GM23248 (cell line): ENCODE data around the gene ZDHHC20. TPM values are rescaled to one million over a fixed set of nuclear protein-coding genes. Genes with fewer than 3 reads are reported as not detected.

Experiments used
- DNase-seq: peaks from one replicate; pipeline ENCODE4 v3.0.0-alpha.2; 2015
- H2AFZ ChIP-seq: fragments of 200-600 bp; sonication (generic); 2 replicates; pipeline ENCODE4 v1.6.1; 2016; ENCODE audit warnings: antibody characterized with exemption
- H3F3A ChIP-seq: fragments of 200-600 bp; sonication (generic); 2 replicates; pipeline ENCODE4 v1.6.1; 2016; ENCODE audit warnings: mild to moderate bottlenecking, antibody characterized with exemption, mixed run types; ENCODE audit not compliant: insufficient read depth
- H3K27ac ChIP-seq: fragments of 200-600 bp; sonication (generic); 2 replicates; pipeline ENCODE4 v1.5.1; 2016; ENCODE audit warnings: mild to moderate bottlenecking
- H3K27me3 ChIP-seq: fragments of 200-600 bp; sonication (generic); replicated peaks from 2 replicates; pipeline ENCODE4 v1.6.1; 2016; ENCODE audit warnings: mild to moderate bottlenecking; ENCODE audit not compliant: insufficient read depth
- H3K36me3 ChIP-seq: fragments of 200-600 bp; sonication (generic); 2 replicates; pipeline ENCODE4 v1.6.1; 2016; ENCODE audit warnings: low read depth, mild to moderate bottlenecking
- H3K4me1 ChIP-seq: fragments of 200-600 bp; sonication (generic); 2 replicates; pipeline ENCODE4 v1.6.1; 2016; ENCODE audit warnings: mild to moderate bottlenecking; ENCODE audit not compliant: insufficient read depth
- H3K4me2 ChIP-seq: fragments of 200-600 bp; sonication (generic); one replicate; pipeline ENCODE4 v1.6.1; 2016; ENCODE audit warnings: mild to moderate bottlenecking; ENCODE audit not compliant: unreplicated experiment
- H3K4me3 ChIP-seq: fragments of 200-600 bp; sonication (generic); 2 replicates; pipeline ENCODE4 v1.5.1; 2016; ENCODE audit warnings: mild to moderate bottlenecking
- H3K79me2 ChIP-seq: fragments of 200-600 bp; sonication (generic); 2 replicates; pipeline ENCODE4 v1.6.1; 2016; ENCODE audit warnings: mild to moderate bottlenecking; ENCODE audit not compliant: insufficient read depth
- H3K9ac ChIP-seq: fragments of 200-600 bp; sonication (generic); 2 replicates; pipeline ENCODE4 v1.6.1; 2016; ENCODE audit warnings: mild to moderate bottlenecking
- H3K9me2 ChIP-seq: fragments of 200-600 bp; sonication (generic); 2 replicates; pipeline ENCODE4 v1.6.1; 2016; ENCODE audit warnings: mixed run types, mild to moderate bottlenecking, moderate library complexity; ENCODE audit not compliant: insufficient read depth
- H3K9me3 ChIP-seq: fragments of 200-600 bp; sonication (generic); one replicate; pipeline ENCODE4 v1.6.1; 2017; ENCODE audit warnings: low read depth
- H4K20me1 ChIP-seq: fragments of 200-600 bp; sonication (generic); 2 replicates; pipeline ENCODE4 v1.6.0; 2016; ENCODE audit not compliant: insufficient read depth
- EZH2 ChIP-seq: fragments of 200-600 bp; sonication (generic); IDR thresholded peaks from 2 replicates; pipeline ENCODE4 v1.6.1; 2018; ENCODE audit warnings: antibody characterized with exemption, mild to moderate bottlenecking; ENCODE audit not compliant: insufficient read depth, poor library complexity, severe bottlenecking
- EZH2phosphoT487 ChIP-seq: fragments of 200-600 bp; sonication (generic); IDR thresholded peaks from 2 replicates; pipeline ENCODE4 v1.6.1; 2018; ENCODE audit warnings: antibody characterized with exemption, moderate library complexity, mild to moderate bottlenecking, low read depth; ENCODE audit not compliant: insufficient read depth
- WGBS, 2 experiments: methylation state at CpG; one replicate each; pipeline ENCODE4 v1.1.6; 2015 to 2017; ENCODE audit warnings: low lambda C conversion rate in 2 of 2, low coverage in 1 of 2; ENCODE audit errors: missing lambda C conversion rate in 2 of 2; 5-methylcytosine and 5-hydroxymethylcytosine counted together
- in situ Hi-C: fragments of 300-500 bp; cut with MboI; formaldehyde crosslinking; loops from 2 replicates; pipeline ENCODE4 v1.15.0; 2020
- polyA plus RNA-seq: library from polyadenylated mRNA; unstranded; fragments of >200 nt; fragmentation: Nextera tagmentation; extraction: Ambion mirVana; gene quantifications from 2 replicates; pipeline ENCODE4 v1.2.1, GENCODE V29; 2016
- total RNA-seq: library from RNA; depleted of rRNA; stranded (reverse); fragments of >200 nt; shearing (Covaris generic); gene quantifications from 2 replicates; pipeline ENCODE4 v1.2.3, GENCODE V29; 2014

ZDHHC20 gene
- total and polyA plus RNA-seq, 2 experiments from 2014 or later = 41.1 to 65.3 TPM

GRCh38 chr13:21446656-21447055 lies 12.4 kb downstream of the ZDHHC20 start:
- Histone ChIP-seq H3K4me2 (no peak overlapping the region), H4K20me1 (no peaks in the 10 kb centered on the region; the same call in 1 of the 2 replicates), H3K27ac (no peak overlapping the region), H3K36me3 (no peaks in the 10 kb centered on the region), H3K79me2 (peaks cover 80% of the 10 kb centered on the region), H3K9me2 (no peaks in the 10 kb centered on the region), H3K4me3 (no peak overlapping the region), H3K9ac (no peak overlapping the region), H3K4me1 (peaks cover 5% of the 10 kb centered on the region), H2AFZ (no peak overlapping the region), H3K27me3 (no peaks in the 10 kb centered on the region), H3K9me3 (no peaks in the 10 kb centered on the region), H3F3A (0 out of 2 replicates have a peak, but pooled peaks cover 7% of the 10 kb centered on the region)
- no peak for TF ChIP-seq EZH2
- TF ChIP-seq EZH2phosphoT487 = no peak
- no peak for DNase-seq
- 96 to 100% methylated on average over 2 of the region's 2 CpGs for WGBS, 2 experiments
- in situ Hi-C loops = no loop called here

- Histone ChIP-seq H2AFZ (no peak overlapping the region), H3F3A (no peaks in the 10 kb centered on the region), H3K4me1 (no peaks in the 10 kb centered on the region), H3K9me3 (no peaks in the 10 kb centered on the region), H3K4me2 (no peak overlapping the region), H3K4me3 (no peak overlapping the region), H4K20me1 (no peaks in the 10 kb centered on the region; the same call in 1 of the 2 replicates), H3K9me2 (no peaks in the 10 kb centered on the region), H3K27me3 (no peaks in the 10 kb centered on the region), H3K9ac (no peak overlapping the region), H3K79me2 (peaks cover 80% of the 10 kb centered on the region), H3K27ac (no peak overlapping the region), H3K36me3 (no peaks in the 10 kb centered on the region)
- 88 to 90% methylated on average over 6 of the region's 6 CpGs for WGBS, 2 experiments
- in situ Hi-C loops = no loop called here
- no peak for DNase-seq
- no peak for TF ChIP-seq EZH2phosphoT487
- no peak for TF ChIP-seq EZH2
Measured at GRCh38 chr13:21445759-21446158, 13.3 kb downstream of the ZDHHC20 start.

- Histone ChIP-seq H3K27me3 (no peaks in the 10 kb centered on the region), H3K27ac (no peak overlapping the region), H3K9me2 (no peaks in the 10 kb centered on the region), H3K4me2 (no peak overlapping the region), H4K20me1 (no peaks in the 10 kb centered on the region; the same call in 1 of the 2 replicates), H3K9ac (no peak overlapping the region), H3K4me3 (no peak overlapping the region), H3F3A (no peaks in the 10 kb centered on the region; the same call in 1 of the 2 replicates), H3K79me2 (peaks cover 87% of the 10 kb centered on the region), H3K9me3 (no peaks in the 10 kb centered on the region), H3K36me3 (no peaks in the 10 kb centered on the region), H2AFZ (no peak overlapping the region), H3K4me1 (no peaks in the 10 kb centered on the region)
- in situ Hi-C loops = no loop called here
- WGBS, 2 experiments = 95 to 100% methylated on average over 1 of the region's 1 CpG
- no peak for DNase-seq
- TF ChIP-seq EZH2 (no peak), EZH2phosphoT487 (no peak)
Measured at GRCh38 chr13:21443171-21443570, 15.9 kb downstream of the ZDHHC20 start.

- H3K36me3 ChIP-seq = no peaks in the 10 kb centered on the region
- H4K20me1 ChIP-seq = no peaks in the 10 kb centered on the region
- no peak overlapping the region for H2AFZ ChIP-seq
- H3K9ac ChIP-seq = no peak overlapping the region
- no peaks in the 10 kb centered on the region for H3K9me3 ChIP-seq
- H3K4me3 ChIP-seq = no peak overlapping the region
- no peak overlapping the region for H3K4me2 ChIP-seq
- no peaks in the 10 kb centered on the region for H3K27me3 ChIP-seq
- peaks cover 14% of the 10 kb centered on the region for H3K4me1 ChIP-seq
- 98 to 100% methylated on average over 6 of the region's 6 CpGs for WGBS, 2 experiments
- peaks cover 92% of the 10 kb centered on the region for H3K79me2 ChIP-seq
- DNase-seq = no peak
- peak overlapping the region; percentile 81 for H3K27ac ChIP-seq
- no peak for TF ChIP-seq EZH2
- TF ChIP-seq EZH2phosphoT487 = no peak
- no peaks in the 10 kb centered on the region for H3K9me2 ChIP-seq
- in situ Hi-C loops = no loop called here
- peaks cover 28% of the 10 kb centered on the region for H3F3A ChIP-seq
Measured at GRCh38 chr13:21436582-21436981, 22.5 kb downstream of the ZDHHC20 start.
